C4-2B (cell line): ENCODE results near the gene RNF34.

Source experiments
- H3K27ac ChIP-seq: fragments of 450-650 bp; 2 replicates; pipeline ENCODE4 v1.5.1; 2017
- ZFX ChIP-seq: fragments of 450-650 bp; IDR thresholded peaks from 2 replicates; pipeline ENCODE4 v1.6.1; 2017
- TF ChIP-seq, protein P1 (sequence below): fragments of 450-650 bp; conservative IDR thresholded peaks from 2 replicates; pipeline ENCODE4 v1.5.1; 2017; ENCODE audit warnings: mild to moderate bottlenecking

The RNF34 gene

DNA sequence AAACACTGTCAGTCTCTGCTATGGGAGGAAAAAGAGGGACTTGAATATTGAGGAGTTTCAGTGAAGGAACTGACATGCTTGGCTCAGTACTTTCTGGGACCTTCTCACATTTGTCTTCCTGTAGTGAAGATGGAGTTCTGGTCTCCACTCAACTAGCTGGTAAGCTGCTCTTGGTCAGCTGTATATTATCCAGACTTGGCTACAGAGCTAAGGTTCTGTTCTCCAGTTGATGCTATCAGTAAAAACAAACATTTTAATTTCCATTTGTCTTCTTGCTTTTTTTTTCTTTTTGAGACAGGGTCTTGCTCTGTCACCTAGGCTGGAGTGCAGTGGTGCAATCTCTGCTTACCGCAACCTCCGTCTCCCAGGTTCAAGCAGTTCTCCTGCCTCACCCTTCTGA lies 5.3 kb downstream of the RNF34 start:
- TF ChIP-seq, protein P1, sequence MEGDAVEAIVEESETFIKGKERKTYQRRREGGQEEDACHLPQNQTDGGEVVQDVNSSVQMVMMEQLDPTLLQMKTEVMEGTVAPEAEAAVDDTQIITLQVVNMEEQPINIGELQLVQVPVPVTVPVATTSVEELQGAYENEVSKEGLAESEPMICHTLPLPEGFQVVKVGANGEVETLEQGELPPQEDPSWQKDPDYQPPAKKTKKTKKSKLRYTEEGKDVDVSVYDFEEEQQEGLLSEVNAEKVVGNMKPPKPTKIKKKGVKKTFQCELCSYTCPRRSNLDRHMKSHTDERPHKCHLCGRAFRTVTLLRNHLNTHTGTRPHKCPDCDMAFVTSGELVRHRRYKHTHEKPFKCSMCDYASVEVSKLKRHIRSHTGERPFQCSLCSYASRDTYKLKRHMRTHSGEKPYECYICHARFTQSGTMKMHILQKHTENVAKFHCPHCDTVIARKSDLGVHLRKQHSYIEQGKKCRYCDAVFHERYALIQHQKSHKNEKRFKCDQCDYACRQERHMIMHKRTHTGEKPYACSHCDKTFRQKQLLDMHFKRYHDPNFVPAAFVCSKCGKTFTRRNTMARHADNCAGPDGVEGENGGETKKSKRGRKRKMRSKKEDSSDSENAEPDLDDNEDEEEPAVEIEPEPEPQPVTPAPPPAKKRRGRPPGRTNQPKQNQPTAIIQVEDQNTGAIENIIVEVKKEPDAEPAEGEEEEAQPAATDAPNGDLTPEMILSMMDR, result no peak
- TF ChIP-seq ZFX, result no peak
- peak overlapping the region; percentile 59 for H3K27ac ChIP-seq

DNA sequence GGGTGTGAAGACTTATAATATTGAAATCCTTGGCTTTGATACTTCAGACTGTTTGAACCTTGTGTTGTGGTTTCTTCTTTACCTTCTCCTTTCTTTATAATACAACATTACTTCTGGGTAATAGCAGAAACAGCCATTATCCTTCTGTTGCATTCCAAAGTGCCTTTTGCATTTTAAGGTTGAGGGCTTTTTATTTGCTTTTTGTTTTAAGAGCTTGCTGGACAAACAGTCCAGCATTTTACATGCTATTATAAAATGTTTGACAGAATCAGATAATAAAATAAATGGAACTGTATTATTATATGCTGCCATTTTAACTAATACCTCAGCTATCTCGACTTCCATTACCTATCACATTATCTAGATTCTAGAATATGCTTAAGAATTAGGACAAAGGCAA lies 14.0 kb downstream of the RNF34 start:
- H3K27ac ChIP-seq, result peak overlapping the region; percentile 85
- TF ChIP-seq, protein P1, result no peak
- TF ChIP-seq ZFX, result no peak

DNA sequence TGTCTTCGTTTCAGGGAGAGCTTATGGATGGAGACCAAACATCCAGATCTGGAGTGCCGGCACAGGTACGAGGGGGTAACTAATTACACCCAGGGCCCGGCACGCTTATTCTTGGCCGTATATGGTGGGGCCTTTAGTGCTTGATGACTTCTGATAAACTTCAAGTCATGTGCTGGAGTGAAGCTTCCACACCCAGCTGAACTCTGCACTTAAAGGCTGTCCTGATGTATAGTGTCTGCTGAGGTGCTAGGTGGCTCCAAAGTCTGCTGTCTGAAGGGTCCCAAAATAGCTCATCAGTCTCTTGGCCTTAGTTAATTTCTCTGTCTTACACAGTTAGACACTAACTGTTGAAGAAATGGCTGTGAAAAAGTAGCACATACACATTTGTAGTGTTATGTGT lies 17.9 kb downstream of the RNF34 start:
- H3K27ac ChIP-seq, result no peak overlapping the region

DNA sequence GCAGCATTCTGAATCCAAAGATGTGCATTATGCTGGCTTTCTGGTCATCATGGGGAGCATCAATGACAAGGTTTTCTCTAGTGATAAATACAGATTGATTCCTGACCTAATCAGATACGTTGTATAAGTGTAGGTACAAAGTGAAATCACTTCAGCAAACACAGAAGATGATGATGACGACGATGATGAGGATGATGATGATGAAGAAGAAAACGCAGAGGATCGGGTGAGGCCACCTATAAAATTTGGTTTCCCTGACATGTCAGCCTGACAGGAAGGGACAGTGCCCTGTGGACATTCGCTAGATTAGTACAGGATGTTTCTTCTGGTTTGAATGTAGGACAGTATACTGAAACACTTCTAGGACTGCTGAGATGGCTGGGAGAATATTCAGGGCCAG lies 20.2 kb downstream of the RNF34 start:
- no peak overlapping the region for H3K27ac ChIP-seq
- no peak for TF ChIP-seq ZFX
- TF ChIP-seq, protein P1, result no peak

More for the DNA sequence above, 17.9 kb downstream of the RNF34 start:
- TF ChIP-seq, protein P1, result no peak
- TF ChIP-seq ZFX, result no peak

DNA sequence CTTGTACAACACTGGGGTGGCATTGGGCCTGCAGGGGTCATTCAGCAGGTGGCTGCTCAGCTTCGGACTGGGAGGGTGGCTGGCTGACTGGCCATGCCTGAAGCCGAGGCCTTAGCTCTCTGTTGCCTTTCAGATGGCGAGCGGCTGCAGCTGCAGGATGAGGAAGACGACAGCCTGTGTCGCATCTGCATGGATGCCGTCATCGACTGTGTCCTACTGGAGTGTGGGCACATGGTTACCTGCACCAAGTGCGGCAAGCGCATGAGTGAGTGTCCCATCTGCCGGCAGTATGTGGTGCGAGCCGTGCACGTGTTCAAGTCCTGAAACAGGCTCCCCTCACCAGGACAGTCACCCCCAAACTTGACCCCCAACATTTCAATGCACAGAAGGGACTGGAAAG lies 23.3 kb downstream of the RNF34 start:
- TF ChIP-seq ZFX, result no peak
- TF ChIP-seq, protein P1, result no peak
- no peak overlapping the region for H3K27ac ChIP-seq

DNA sequence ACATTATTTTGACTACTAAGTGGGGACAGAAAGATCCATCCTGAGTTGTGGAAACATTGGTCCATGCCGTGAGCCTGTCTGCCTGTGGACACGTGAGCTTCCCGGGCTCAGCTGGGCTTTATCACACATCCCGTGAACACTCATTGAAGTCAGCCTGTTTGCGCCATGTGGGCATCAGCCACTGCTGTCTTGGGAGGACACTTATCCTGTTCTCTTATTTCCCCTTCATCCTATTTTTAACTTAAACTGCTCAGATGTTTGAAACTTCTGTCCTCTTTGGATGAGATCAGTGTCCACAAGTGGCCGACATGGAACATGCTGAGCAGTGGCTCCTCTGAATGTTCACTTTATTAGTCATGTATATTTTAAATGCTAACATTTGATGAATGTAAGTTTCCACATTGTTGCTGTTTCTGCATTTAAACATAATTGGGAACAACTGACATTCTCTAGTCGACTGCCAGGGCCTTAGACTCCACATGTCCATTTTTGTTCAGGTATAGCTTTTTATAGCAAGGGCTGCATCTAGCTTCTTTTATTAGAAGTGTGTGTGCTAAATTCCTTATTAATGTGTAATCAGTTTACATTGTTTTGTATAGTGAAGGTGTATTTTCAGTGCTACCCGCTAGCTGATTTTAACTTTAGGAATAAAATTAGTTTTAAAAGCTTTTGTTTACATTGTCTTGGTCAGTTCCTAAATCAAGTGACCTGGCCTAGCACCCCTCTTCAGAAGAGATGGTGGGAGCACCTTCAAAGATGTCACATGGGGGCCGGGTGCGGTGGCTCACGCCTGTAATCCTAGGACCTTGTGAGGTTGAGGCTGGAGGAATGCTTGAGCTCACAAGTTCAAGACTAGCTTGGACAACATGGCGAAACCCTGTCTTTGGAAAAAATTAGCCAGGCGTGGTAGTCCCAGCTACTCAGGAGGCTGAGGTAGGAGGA lies 24.0 kb downstream of the RNF34 start:
- no peak for TF ChIP-seq ZFX
- TF ChIP-seq, protein P1, result no peak
- H3K27ac ChIP-seq, result no peak overlapping the region

DNA sequence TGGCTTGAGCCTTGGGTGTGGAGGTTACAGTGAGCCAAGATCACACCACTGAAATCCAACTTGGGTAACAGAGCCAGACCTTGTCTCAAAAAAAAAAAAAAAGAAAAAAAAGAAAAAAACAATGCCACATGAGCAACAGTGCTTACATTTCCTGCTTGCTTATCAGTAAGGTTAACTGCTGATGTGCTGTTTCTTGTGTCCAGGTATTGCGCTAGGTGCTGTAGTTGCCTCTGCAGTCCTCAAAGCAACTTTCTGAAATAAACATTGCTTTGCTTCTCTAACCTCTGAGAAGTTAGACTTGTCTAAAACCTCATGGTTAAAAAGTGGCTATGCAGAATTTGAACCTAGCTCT lies 24.7 kb downstream of the RNF34 start:
- no peak overlapping the region for H3K27ac ChIP-seq
- TF ChIP-seq ZFX, result no peak
- TF ChIP-seq, protein P1, result no peak
